NCI-H1105 treated with DMSO at 0.1 percent for 48 hours (cell line): Measurements from ENCODE around the gene MAP6D1.
A peak's percentile ranks its signal among the peaks of the same experiment; 100 is the strongest.

Source experiments
- DNase-seq: peaks from one replicate; lab custom pipeline; 2025; lab: John Stamatoyannopoulos, UW

Gene MAP6D1

DNA sequence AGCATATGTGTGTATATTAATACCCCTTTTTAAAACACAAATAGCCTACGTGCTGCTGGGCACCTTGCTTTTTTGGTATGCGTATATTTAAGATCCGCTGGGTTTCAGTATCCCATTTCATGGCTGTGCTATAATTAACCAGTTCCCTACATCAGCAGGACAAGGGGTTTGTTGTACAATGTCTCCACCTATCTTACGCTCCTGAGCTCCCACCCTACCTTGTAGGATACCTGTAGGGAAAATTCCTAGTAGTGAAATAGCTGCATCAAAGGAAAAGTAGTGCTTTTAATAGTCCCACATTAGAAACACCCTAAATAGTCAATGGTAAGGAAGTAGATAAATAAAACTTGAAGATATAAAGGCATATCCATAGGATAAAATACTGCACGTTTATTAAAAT is 1.4 kb downstream of the MAP6D1 start:
- DNase-seq = peak; percentile 59

DNA sequence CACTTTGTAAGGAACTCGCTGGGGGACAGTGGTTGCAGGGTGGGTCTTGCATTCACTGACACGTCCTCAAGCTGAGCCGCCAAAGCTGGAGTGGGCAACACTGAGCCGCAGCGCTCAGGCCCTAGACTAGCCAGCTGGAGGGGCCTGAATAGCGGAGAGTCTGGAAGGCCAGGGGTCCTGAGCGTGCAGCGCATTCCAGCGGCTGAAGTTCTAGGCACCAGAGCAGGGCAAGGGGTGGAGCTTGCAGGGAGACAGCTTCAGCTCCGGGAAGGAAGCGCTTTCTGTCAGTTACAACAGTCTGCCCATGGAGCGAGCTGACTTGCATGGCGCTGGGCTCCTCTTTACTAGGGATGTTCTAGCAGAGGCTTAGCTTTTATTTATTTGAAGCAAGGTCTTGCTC is 2.7 kb downstream of the MAP6D1 start:
- no peak for DNase-seq

DNA sequence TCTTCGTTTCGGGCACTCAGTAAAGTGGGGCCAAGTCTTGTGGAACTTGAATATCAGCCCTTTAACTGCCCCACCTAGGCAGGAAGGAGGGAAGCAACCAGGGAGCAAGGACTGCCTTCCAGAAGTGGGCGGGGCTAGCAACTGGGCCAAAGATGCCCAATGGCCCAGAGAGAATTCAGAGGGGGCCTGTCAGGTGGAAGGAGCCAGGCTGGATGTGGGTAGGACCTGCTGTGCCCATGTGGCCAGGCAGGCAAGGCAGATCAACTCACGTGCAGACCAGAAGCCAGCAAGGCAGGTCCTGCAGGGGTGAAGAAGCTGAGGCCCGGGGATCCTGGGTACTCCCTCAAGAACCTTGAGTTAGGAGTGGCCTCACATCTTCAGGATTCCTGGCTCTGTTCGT is 5.5 kb downstream of the MAP6D1 start:
- no peak for DNase-seq

DNA sequence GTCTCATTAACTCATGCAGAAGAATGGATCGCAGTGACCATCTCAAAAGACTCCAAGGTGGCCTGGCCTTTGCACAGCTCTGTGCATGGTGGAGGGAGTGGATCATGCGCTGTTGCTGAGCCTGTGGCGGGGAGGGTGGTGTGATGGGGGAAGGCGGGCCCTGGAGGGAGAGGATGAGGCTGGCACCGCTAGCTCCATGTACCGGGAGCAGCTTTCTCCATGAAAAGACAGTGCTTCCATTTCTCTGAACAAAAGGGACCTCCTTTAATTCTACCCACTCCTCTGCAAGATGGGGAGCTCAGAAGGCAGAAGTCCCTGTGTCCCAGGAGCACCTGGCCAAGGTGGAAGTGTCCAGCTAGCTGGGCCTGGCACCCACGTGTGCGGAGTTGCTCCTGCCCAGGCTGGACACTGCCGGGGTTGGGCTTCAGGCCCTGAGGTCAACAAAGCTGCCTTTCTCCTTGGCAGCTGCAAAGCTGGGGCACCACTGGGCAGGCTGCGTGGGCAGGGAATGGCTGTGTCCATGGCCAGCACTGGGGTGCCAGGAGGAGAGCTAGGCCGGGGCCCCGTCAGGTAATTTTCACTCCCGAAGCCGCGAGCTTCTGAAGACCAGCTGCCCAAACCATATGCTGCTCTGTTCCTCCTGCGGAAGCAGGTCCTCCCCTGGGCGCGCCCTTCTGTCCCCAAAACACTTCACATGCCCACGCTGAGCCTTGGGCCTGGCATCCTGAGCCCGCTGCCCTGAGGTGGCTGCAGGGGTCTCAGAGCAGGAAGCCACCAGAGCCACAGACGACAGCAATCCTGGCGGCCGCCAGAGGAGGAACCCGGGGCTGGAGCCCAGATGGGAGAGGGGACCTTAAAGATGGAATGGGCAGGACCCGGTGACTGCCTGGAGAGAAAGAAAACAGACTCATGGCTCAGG is 6.4 kb downstream of the MAP6D1 start:
- no peak for DNase-seq

DNA sequence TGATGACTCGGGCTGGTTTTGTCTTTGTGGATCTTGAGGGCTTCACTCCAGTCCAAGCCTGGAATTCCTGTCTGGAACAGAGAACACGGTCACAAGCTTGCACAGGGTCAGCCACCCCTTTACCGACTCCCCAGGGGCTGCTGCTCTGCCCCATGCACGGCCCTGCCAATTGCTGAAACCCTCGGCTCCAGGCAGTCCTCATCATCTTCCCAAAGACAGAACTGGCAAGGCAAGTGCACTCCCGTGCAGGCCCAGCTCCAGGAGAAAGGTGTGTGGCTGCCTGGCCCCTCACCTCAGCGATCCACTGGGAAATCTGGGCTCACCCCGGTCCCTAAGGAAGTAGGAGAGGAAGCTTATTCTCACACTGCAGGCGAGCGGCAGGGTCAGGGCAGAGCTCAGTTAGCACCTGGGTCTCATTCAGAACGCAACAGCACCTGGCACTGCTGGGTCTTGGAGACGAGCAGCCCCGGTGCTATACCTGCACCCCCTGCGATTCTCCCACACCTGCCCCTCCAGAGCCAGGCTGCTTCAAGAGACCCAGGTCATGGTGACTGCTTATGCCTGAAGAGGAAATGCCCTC is 7.2 kb downstream of the MAP6D1 start:
- DNase-seq = no peak

DNA sequence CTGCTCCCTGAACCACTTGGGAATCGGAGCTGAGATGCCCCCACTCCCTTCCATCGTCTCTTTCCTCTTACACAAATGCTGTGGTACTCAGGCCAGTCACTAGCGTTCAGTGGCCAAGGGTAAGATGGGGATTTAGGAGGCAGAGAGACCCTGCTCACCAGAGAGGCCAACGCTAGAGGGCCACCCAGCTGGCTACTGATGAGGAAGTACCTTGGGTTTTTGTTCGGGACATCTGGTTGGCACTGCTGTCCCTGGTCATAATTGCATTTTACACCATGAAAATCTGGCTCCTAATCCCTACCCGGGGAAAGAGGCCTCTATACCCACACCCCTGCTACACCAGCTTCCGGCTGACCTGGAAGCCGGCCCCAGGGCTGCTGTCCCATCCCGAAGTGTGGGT is 7.7 kb downstream of the MAP6D1 start:
- DNase-seq = no peak

DNA sequence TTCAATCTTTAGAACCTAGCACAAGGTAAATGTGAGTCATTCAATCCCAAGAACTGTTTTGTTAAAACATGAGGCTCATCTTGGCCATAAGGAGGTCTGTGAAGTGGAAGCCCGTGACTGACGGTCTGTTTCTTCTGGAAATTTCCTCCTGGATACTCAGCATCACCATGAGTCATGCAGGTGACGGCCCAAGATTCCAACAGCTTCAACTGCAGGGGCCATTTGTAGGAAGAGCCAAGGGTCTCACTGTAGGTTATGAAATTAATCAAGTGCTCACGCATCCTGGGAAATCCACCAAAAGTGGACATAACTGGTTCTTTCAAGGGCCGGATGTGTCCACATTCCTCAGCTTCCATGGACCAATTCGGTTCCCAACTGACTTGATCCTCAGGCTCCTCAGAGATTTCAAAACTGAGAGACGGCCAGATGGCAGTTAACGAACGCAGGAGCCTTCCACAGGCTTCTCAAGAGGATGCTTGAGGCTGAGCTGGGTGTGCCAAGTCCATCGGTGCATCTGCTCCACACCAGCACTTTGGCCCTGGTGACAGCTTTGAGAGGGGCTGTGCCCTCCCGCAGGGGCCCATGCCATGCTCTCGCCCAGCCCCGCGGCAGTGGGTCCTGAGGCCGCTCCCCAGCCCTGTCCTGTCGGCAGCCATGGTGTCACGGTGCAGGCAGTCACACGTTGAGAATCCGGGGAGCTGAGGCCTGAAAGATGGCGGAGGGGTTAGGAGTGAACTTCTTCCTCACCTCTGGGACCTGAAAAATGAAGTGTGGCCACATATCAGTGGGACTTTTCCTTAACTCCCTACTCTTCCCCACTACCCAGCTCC is 8.5 kb downstream of the MAP6D1 start:
- no peak for DNase-seq

DNA sequence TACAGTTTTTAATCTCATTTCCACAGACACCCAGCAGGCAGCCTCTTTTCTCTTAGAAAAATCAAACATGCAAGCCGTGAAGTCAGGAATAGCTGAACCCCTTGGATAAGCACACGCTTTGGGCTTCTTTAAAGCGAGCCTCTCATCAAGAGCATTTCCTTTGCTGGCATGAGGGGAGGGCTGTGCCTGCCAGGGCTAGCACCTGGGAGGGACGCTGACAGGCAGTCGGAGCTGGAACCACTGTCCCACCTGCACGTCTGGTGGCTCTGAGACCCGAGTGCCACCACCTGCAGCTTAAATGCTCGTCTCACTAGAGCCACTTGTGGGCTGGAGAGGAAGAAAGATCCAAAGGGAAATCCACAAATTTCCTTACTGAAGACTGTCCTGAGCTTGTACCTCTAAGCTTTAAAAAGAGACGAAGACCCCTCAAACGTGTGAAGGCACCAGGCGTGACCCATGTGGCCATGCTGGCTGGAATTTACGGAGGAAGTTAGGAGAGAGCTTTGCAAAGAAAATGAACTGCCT is 9.4 kb downstream of the MAP6D1 start:
- no peak for DNase-seq

DNA sequence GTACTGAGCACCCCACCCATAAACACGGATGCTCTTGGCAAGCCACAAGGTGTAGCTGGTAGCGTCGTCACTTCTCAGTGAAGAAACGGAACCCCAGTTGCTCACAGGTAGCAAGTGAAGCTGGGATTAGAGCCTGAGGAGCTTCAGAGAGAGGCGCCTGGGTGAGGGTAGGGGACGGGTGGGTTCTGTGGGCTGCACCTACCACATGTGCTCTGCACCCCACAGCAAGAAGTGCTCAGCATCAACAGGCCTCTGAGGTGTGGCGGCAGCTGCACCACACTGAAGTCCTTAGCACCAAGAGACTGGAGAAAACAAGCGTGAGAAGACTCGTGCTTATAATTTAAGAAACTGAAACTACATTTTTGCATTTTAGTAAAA is 9.8 kb downstream of the MAP6D1 start:
- DNase-seq = no peak

DNA sequence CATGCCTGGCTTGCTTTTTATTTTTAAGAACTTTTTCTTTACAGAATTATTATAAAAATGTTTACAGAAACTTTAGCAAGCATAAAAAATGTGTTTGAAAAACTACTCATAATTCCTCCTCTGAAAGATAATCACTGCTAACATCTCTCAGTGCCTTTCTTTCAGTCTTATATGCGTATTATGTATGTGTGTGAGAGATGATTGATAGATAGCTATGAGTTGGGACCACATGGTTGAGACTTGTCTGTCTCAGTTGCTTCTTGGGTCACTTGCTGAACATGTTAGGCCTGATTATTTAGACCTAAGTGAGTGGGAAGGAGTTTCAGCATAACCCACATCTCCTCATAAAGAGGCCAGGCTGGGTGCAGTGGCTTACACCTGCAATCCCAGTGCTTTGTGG is 11.1 kb downstream of the MAP6D1 start:
- no peak for DNase-seq

DNA sequence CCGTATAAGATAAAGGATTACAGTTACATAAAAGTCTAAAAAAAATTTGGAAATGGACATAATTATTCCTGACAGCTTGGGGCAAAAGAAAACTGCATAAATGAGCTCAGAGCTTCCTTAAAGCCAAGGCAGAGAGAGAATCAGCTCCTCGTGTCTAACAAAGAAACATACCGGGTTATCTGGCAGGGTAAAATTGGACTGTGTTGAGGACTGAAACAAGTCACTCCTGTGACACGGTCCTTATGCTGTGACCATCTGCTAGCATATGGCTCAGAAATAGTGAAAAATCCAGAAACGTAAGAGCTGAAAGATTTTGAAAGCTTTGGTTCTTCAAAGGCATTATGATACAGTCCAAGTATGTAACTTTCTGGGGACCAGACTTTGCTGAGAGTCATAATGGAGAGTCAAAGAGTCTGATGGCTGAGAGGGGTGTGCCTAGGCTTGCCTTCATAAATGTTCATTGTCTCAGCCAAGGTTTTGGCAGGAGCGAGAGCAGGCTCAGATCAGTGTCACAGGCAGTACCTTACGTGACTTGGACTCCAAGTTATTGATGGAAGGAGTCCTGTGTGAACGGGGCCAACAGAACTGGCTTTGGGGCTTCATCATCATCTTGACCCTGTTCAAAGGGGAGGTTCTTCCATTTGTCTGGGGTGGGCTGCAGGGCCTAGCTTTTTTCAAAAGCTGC is 12.5 kb downstream of the MAP6D1 start:
- DNase-seq = no peak

DNA sequence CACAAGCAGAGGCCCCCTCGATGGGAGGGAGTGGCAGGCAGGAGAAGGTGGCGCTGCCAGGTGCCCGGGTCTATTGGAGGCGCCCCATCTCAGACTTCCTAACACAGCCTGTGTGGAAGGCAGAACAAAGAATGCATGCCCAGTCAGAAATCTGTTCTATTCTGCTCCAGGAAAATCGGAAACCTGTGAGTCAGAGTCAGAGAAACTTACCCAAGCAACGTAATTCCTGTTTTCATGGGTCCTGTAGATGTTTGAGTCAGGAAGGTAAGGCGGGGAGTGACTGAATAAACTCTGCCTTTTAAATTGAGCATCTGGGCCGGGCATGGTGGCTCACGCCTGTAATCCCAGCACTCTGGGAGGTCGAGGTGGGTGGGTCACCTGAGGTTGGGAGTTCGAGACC is 13.7 kb downstream of the MAP6D1 start:
- no peak for DNase-seq

DNA sequence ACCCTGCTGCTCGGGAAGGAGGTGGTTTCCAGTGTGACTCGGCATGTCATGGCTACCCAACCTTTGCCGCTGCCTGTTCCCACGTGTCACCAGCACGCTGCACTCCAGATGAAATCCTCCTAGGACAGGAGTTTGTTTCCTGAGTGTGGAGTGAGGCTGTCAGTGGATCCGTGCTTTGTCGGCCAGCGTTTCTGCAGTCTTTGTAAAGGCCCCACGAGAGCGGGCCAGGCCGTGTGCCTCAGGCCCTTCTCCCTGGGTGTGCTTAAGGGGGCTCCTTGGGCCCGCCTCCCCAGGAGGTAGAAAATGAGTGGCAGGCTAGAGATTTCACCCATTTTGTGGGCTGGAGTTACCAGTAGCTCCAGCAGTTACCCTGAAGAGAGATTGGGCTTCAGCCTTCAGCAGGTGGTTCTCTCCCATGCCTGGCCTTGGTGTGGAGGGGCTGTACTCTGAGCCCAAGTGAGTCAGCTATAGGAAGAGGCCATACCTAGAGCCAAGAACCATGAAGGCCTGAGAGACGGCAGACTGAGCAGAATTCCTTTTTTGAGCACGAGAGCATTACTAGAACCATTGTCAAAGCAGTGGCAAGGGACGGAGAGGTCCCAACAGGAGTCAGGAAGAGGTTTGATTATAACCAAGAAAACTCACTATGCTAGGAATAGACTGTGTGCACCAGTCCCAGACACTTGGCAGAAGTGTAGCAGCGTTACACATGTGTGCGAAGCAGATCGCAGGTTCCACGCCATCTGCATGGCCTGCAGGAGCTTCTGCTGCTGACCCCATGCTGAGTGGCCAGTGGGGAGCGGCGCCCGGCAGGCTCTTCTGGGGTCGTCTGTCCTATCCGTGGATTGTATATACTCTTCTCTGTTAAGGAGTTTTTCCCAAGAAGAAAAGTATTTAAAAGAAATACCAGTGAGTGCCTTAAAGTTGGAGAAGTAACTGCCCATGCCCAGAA is 14.5 kb downstream of the MAP6D1 start:
- DNase-seq = no peak

DNA sequence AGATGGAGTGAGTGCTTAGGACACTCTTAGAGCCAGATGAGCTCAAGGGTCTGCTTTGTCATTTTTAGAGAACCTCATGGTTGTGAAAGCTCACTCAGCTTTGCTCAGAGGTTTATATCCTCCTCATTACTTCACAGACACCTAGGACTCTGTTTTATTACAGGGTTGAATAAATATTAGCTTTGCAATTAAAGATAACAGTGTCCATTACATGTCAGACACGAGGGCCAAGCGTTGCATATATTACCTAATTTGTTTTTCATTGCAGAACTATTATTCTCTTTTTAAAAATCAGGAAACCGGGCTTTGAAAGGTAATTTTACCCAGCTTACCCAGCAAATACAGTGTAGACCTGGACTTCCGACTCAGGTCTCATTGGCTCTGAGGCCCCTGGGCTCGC is 16.1 kb downstream of the MAP6D1 start:
- DNase-seq = no peak

DNA sequence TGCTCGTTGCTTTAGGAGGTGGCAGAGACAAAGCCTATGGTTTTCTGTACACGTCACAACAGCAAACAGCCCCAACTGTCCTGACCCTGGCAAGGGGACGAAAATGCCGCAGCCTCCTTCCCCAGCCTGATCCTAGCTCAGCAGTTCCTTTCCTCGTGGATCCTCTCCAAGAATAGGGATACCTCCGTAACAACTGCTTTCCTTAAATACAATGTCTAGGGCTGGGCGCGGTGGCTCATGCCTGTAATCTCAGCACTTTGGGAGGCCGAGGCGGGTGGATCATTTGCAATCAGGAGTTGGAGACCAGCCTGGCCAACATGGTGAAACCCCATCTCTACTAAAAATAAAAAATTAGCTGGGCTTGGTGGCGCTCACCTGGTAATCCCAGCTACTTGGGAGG is 17.0 kb downstream of the MAP6D1 start:
- no peak for DNase-seq

DNA sequence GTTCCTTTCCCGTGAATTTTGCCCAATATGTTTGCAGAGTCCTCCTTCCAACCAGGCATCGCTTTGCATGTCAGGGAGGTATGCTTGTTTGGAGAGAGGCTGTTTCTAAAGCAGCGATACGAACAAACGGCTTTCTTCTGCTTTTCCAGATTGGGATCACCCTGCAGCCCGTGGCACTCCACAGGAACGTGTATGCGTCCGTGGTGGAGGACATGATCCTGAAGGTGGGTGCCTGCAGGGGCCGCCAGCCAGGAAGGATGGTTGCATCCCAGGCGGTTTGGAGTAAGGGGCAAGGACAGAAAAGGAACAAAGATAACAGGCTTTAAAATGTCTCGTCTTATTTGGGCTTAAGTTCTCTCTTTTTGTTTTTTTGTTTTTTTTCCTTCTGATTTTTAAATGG is 17.5 kb downstream of the MAP6D1 start:
- no peak for DNase-seq

DNA sequence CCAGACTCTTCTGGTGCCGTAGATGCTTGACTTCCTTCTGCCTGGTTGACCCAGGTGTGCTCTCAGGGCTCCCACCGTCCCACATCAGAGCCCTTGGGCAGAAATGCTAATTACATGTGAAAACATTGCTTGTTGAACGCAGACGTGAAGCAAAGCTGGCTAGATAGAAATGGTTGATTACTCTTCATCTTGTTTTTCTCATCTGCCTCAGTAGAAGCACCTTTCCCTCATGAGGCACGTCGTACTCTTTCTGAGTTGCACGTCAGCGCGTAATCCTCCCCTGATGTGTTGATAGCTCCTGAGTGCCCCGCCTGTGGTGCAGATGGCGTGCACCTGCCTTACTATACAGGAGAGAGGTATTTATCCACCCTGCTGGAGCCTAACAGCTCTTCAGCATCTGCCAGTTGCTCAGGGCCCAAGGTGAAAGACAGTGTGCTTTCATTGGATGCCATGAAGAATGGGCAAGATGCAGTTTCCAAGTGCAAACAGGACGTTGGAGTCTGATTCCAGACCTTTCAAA is 18.1 kb downstream of the MAP6D1 start:
- DNase-seq = no peak

DNA sequence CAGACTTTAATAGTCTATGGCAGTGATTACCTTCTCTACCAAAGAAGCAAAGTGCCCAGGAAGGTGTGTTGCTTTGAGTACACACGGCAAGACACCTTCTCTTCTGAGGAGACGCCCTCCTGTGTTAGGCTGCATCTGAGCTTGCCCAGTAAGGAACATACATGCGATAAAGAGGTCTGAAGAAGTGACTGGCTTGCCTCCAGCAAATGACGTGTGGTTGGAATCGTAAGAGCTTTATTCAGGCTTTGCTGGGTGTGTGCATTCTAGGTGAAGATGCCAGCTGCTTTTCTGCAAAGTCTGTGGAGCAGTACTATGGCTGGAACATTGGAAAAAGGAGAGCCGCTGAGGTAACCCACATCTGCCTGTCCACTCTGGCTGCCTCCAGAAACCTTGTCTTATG is 22.4 kb downstream of the MAP6D1 start:
- DNase-seq = no peak

DNA sequence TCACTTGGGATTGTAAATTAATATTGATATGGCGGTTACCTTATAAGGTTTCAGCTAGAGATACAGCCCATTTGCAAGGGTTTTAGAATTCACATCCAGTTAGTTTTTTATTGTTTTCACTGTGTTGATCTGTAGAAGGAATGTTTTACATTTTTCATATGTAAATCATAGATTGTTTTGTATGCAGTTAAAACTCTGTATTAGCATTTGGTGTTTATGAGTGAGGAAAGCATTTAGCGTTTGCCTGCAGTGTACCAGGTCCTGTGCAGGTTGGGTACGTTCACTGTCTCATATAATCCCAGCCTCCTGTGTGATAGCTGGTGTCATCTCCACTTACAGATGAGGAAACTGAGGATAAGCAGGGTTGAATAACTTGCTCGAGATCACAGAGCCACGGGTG is 23.8 kb downstream of the MAP6D1 start:
- DNase-seq = no peak

DNA sequence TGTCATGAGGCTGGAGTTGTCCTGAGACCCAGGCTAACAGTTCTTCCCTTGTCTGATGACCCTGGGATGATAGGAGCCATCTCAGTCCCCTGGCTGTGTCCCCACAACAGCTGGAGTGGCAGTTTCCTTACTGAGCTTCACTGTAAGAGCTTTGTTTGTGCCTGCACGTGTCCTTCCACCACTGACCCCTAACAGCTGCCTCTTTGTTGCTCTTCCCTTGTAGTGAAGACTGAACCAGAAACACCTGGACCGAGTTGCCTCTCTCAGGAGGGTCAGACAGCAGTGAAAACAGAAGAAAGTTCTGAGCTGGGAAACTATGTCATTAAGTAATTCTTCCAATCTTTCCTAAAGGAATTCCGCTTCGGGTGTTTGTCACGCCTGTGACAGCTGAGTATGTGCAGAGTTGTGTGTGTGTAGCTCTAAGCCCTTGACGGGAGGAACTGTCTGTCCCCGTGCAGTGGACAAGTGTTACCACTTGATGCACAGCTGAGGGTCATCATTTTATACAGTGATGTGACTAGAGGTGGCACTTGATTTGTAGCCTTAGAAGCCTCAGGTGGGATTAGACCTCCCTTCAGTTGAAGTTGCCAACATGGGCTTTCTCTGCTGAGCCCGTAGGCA is 25.0 kb downstream of the MAP6D1 start:
- DNase-seq = no peak
